NCI-H526 treated with DMSO at 0.1 percent for 48 hours (cell line): ENCODE data around the gene MIEF1.

ENCODE experiments used
- DNase-seq: peaks from one replicate; lab custom pipeline; 2025; lab: John Stamatoyannopoulos, UW

MIEF1 gene

GRCh38 chr22:39558950-39559349 is 56.9 kb downstream of the MIEF1 start:
- no peak for DNase-seq

- no peak for DNase-seq
These were observed 57.5 kb downstream of the MIEF1 start for GRCh38 chr22:39559456-39560105.

GRCh38 chr22:39560127-39560526 is 58.0 kb downstream of the MIEF1 start:
- DNase-seq: no peak

GRCh38 chr22:39562839-39563489 is 60.9 kb downstream of the MIEF1 start:
- DNase-seq: no peak

GRCh38 chr22:39563571-39564428 is 61.7 kb downstream of the MIEF1 start:
- DNase-seq: no peak

GRCh38 chr22:39565414-39565944 is 63.4 kb downstream of the MIEF1 start:
- no peak for DNase-seq

GRCh38 chr22:39567135-39567946 is 65.3 kb downstream of the MIEF1 start:
- no peak for DNase-seq
